SK-N-SH (cell line): Measurements from ENCODE around the gene RFT1. TPM values are rescaled to one million over a fixed set of nuclear protein-coding genes. Genes with fewer than 3 reads are reported as not detected.

Experiments used
- CTCF ChIA-PET: fragments of 300-600, 350-600 bp; formaldehyde crosslinking; extraction: SDS; loops from one replicate; lab custom pipeline; 2021; lab: Yijun Ruan, JAX
- POLR2A ChIA-PET: fragments of 350-600 bp; sonication (Branson Sonifier 250); formaldehyde crosslinking; extraction: SDS; loops from one replicate; lab custom pipeline; 2020; ENCODE audit warnings: antibody characterized with exemption, inconsistent platforms; lab: Yijun Ruan, JAX
- DNase-seq: peaks from one replicate; pipeline ENCODE4 v3.0.0; 2012
- H2AFZ ChIP-seq: fragments of 200-600 bp; sonication (generic); 2 replicates; pipeline ENCODE4 v1.8.1; 2016; ENCODE audit warnings: antibody characterized with exemption, mild to moderate bottlenecking, low read depth
- H3F3A ChIP-seq: fragments of 200-600 bp; sonication (generic); replicated peaks from 2 replicates; pipeline ENCODE3; 2016; ENCODE audit warnings: antibody characterized with exemption, mild to moderate bottlenecking; ENCODE audit not compliant: insufficient read depth
- H3K27ac ChIP-seq, 2 experiments: fragments of 200-500 bp in 1 of 2; fragments of 200-600 bp in 1 of 2; sonication (Bioruptor generic) in 1 of 2; sonication (generic), shearing (Covaris generic) in 1 of 2; 2 replicates each; pipeline versions ENCODE4 v1.5.1 to v1.6.1; 2014 to 2016; ENCODE audit warnings: low read depth in 2 of 2, inconsistent platforms in 1 of 2, low read length in 1 of 2, mild to moderate bottlenecking in 1 of 2, mixed read lengths in 1 of 2
- H3K27me3 ChIP-seq: fragments of 200-600 bp; sonication (generic), shearing (Covaris generic); 2 replicates; pipeline ENCODE4 v1.6.1; 2016; ENCODE audit warnings: mixed run types; ENCODE audit not compliant: insufficient read depth
- H3K36me3 ChIP-seq, 2 experiments: fragments of 200-500 bp in 1 of 2; fragments of 200-600 bp in 1 of 2; sonication (Bioruptor generic) in 1 of 2; sonication (generic) in 1 of 2; replicated peaks in 1 of 2; 2 replicates each; pipeline versions ENCODE3 to v1.5.1; 2014 to 2016; ENCODE audit warnings: low read length in 1 of 2, mild to moderate bottlenecking in 1 of 2; ENCODE audit not compliant: insufficient read depth in 2 of 2, control insufficient read depth in 1 of 2
- H3K4me1 ChIP-seq, 2 experiments: fragments of 200-500 bp in 1 of 2; fragments of 200-600 bp in 1 of 2; sonication (Bioruptor generic) in 1 of 2; sonication (generic), shearing (Covaris generic) in 1 of 2; 2 replicates each; pipeline versions ENCODE4 v1.5.1 to v1.6.1; 2014 to 2016; ENCODE audit warnings: low read depth in 1 of 2, low read length in 1 of 2, mixed run types in 1 of 2; ENCODE audit not compliant: insufficient read depth in 2 of 2, control insufficient read depth in 1 of 2
- H3K4me2 ChIP-seq: fragments of 200-600 bp; sonication (generic), shearing (Covaris generic); 2 replicates; pipeline ENCODE4 v1.6.1; 2017; ENCODE audit warnings: mixed run types
- H3K4me3 ChIP-seq, 2 experiments: fragments of 200-500 bp in 1 of 2; fragments of 200-600 bp in 1 of 2; sonication (Bioruptor generic) in 1 of 2; sonication (generic), shearing (Covaris generic) in 1 of 2; 2 replicates each; pipeline versions ENCODE4 v1.5.1 to v1.8.1; 2014 to 2016; ENCODE audit warnings: low read depth in 2 of 2, inconsistent platforms in 1 of 2, low read length in 1 of 2, mild to moderate bottlenecking in 1 of 2, mixed read lengths in 1 of 2, moderate library complexity in 1 of 2
- H3K79me2 ChIP-seq: fragments of 200-600 bp; sonication (generic); 2 replicates; pipeline ENCODE4 v1.8.1; 2017; ENCODE audit warnings: mild to moderate bottlenecking; ENCODE audit not compliant: insufficient read depth
- H3K9ac ChIP-seq: fragments of 200-600 bp; sonication (generic); 2 replicates; pipeline ENCODE4 v1.6.1; 2017; ENCODE audit warnings: mixed run types
- H3K9me2 ChIP-seq: fragments of 200-600 bp; sonication (generic); 2 replicates; pipeline ENCODE4 v1.6.1; 2017; ENCODE audit warnings: mixed run types
- H3K9me3 ChIP-seq: fragments of 200-600 bp; sonication (generic); 2 replicates; pipeline ENCODE4 v1.6.1; 2017; ENCODE audit warnings: mixed run types, mild to moderate bottlenecking, moderate library complexity
- H4K20me1 ChIP-seq: fragments of 200-600 bp; sonication (generic); 2 replicates; pipeline ENCODE4 v1.6.1; 2017; ENCODE audit warnings: mild to moderate bottlenecking, mixed run types; ENCODE audit not compliant: insufficient read depth
- CTCF ChIP-seq: fragments of 200-600 bp; sonication (generic); IDR thresholded peaks from 2 replicates; pipeline ENCODE4 v1.6.1; 2017; ENCODE audit warnings: antibody characterized with exemption, mild to moderate bottlenecking, moderate library complexity
- ELF1 ChIP-seq: IDR thresholded peaks from 2 replicates; pipeline ENCODE4 v1.4.0; 2012
- EZH2phosphoT487 ChIP-seq: fragments of 200-600 bp; sonication (generic); IDR thresholded peaks from 2 replicates; pipeline ENCODE4 v1.6.1; 2017; ENCODE audit warnings: low read depth, mixed run types, mild to moderate bottlenecking, antibody characterized with exemption, moderate library complexity, borderline replicate concordance
- FOXJ3 ChIP-seq: sonication (generic); formaldehyde crosslinking; IDR thresholded peaks from 2 replicates; pipeline ENCODE4 v1.5.1; 2020; ENCODE audit warnings: mild to moderate bottlenecking, missing genetic modification reagents
- FOXM1 ChIP-seq: IDR thresholded peaks from 2 replicates; pipeline ENCODE4 v1.4.0; 2012; ENCODE audit warnings: low read depth, mild to moderate bottlenecking
- GABPA ChIP-seq: IDR thresholded peaks from 2 replicates; pipeline ENCODE4 v1.4.0; 2012; ENCODE audit warnings: low read depth, mild to moderate bottlenecking
- GATA2 ChIP-seq: sonication (generic); formaldehyde crosslinking; IDR thresholded peaks from 2 replicates; pipeline ENCODE4 v1.5.0; 2020; ENCODE audit warnings: mild to moderate bottlenecking, missing genetic modification reagents
- IRF3 ChIP-seq: fragments of 150-350 bp; IDR thresholded peaks from 2 replicates; pipeline ENCODE4 v1.6.1; 2016; ENCODE audit warnings: mild to moderate bottlenecking, low read depth, low read length
- JUND ChIP-seq: IDR thresholded peaks from 2 replicates; pipeline ENCODE4 v1.4.0; 2012
- NFIC ChIP-seq: IDR thresholded peaks from 2 replicates; pipeline ENCODE4 v1.4.0; 2012; ENCODE audit warnings: borderline replicate concordance
- POLR2AphosphoS5 ChIP-seq: IDR thresholded peaks from 2 replicates; pipeline ENCODE4 v1.6.1; 2012; ENCODE audit warnings: low read depth, low read length
- RAD21 ChIP-seq: IDR thresholded peaks from 2 replicates; pipeline ENCODE4 v1.6.1; 2012; ENCODE audit warnings: mild to moderate bottlenecking, low read length
- RCOR1 ChIP-seq: fragments of 150-350 bp; IDR thresholded peaks from 2 replicates; pipeline ENCODE4 v1.6.1; 2017; ENCODE audit warnings: antibody characterized with exemption, low read length
- REST ChIP-seq: IDR thresholded peaks from 2 replicates; pipeline ENCODE4 v1.6.1; 2012; ENCODE audit warnings: mild to moderate bottlenecking, low read depth, low read length, moderate library complexity
- SIN3A ChIP-seq: IDR thresholded peaks from 2 replicates; pipeline ENCODE4 v1.6.1; 2012; ENCODE audit warnings: low read depth, mild to moderate bottlenecking, low read length, moderate library complexity, borderline replicate concordance
- TCF12 ChIP-seq: IDR thresholded peaks from 2 replicates; pipeline ENCODE4 v1.4.0; 2012
- TEAD4 ChIP-seq: IDR thresholded peaks from 2 replicates; pipeline ENCODE4 v1.4.0; 2012; ENCODE audit warnings: mild to moderate bottlenecking, borderline replicate concordance; ENCODE audit not compliant: insufficient read depth
- USF2 ChIP-seq: fragments of 150-350 bp; IDR thresholded peaks from 2 replicates; pipeline ENCODE4 v1.6.1; 2017; ENCODE audit warnings: antibody characterized with exemption, low read length, low read depth, borderline replicate concordance
- ZBTB33 ChIP-seq: IDR thresholded peaks from 2 replicates; pipeline ENCODE4 v1.4.0; 2012; ENCODE audit warnings: low read depth, borderline replicate concordance
- WGBS: methylation state at CpG from one replicate; pipeline ENCODE4 v1.1.6; 2017; ENCODE audit warnings: low lambda C conversion rate; 5-methylcytosine and 5-hydroxymethylcytosine counted together
- polyA plus RNA-seq, 3 experiments: library from polyadenylated mRNA; depleted of rRNA; stranded (reverse); fragments of >200 nt; gene quantifications; 2 replicates each; pipeline ENCODE4 v1.2.3, GENCODE V29; 2012

RFT1 gene
- polyA plus RNA-seq, 1 of the 3 experiments (the other 2 are of a cell fraction): 13.8 TPM

- TF ChIP-seq USF2: no peak
- no peak for TF ChIP-seq RCOR1
- TF ChIP-seq RAD21: no peak
- no peak for TF ChIP-seq TEAD4
- TF ChIP-seq ELF1: no peak
- no peak for TF ChIP-seq TCF12
- TF ChIP-seq FOXJ3 (CRISPR knock-in tag): no peak
- TF ChIP-seq IRF3: no peak
These were observed 28.5 kb upstream of the RFT1 start (continued) for GRCh38 chr3:53158765-53159155.

GRCh38 chr3:53157974-53158580 is 27.8 kb upstream of the RFT1 start:
- TF ChIP-seq NFIC (no peak), RAD21 (no peak), REST (no peak), SIN3A (no peak), JUND (no peak), EZH2phosphoT487 (no peak), GABPA (no peak), CTCF (no peak), FOXM1 (no peak), POLR2AphosphoS5 (no peak), RCOR1 (no peak), GATA2 (CRISPR knock-in tag) (no peak), ZBTB33 (no peak)
- H3F3A ChIP-seq: no peaks in the 10 kb centered on the region
- ChIA-PET CTCF (interaction anchor here (0.9 to 1.7 kb wide), 6 partner anchors 10 to 62 kb away, joined by 3 to 7 read pairs (median 6); no protein-coding TSS in a partner anchor), POLR2A (no interaction called here)
- WGBS: 90% methylated on average over 2 of the region's 3 CpGs
- DNase-seq: no peak
- peaks cover 8% of the 10 kb centered on the region; the same call in 1 of the 2 replicates for H3K79me2 ChIP-seq
- no peaks in the 10 kb centered on the region for H3K9me3 ChIP-seq
- H3K4me2 ChIP-seq: no peak overlapping the region
- no peaks in the 10 kb centered on the region for H3K36me3 ChIP-seq
- no peaks in the 10 kb centered on the region for H3K27me3 ChIP-seq
- H3K4me1 ChIP-seq: peaks cover 6 to 7% of the 10 kb centered on the region in 2 experiments; a peak in 2 of 4 replicates
- no peak overlapping the region for H2AFZ ChIP-seq
- no peaks in the 10 kb centered on the region for H3K9me2 ChIP-seq
- H3K27ac ChIP-seq: no peak overlapping the region
- H4K20me1 ChIP-seq: no peaks in the 10 kb centered on the region
- no peak overlapping the region for H3K4me3 ChIP-seq
- H3K9ac ChIP-seq: no peak overlapping the region
